Renal cortex interstitium (tissue), 15 donors: ENCODE data around the gene EPHA3. TPM values are rescaled to one million over a fixed set of nuclear protein-coding genes. Genes with fewer than 3 reads are reported as not detected.
A peak's percentile ranks its signal among the peaks of the same experiment; 100 is the strongest.

ENCODE experiments used
- DNase-seq, 11 donors: peaks; one replicate each; pipeline ENCODE4 v3.0.0-alpha.2; 2013; ENCODE audit warnings: low read depth in 9 of 11, low spot score in 4 of 11; ENCODE audit errors: extremely low read depth in 1 of 11
- long read RNA-seq, 16 experiments: transcript quantifications; one replicate each; lab custom pipeline, GENCODE V29; 2026
- polyA plus RNA-seq, 3 donors: library from polyadenylated mRNA; unstranded; fragments of 120-200 nt; gene quantifications; one replicate each; pipeline ENCODE4 v1.2.1, GENCODE V29; 2013; ENCODE audit not compliant: insufficient read length in 3 of 3

The EPHA3 gene
- polyA plus RNA-seq = 1 to 10 TPM; 3.2 to 5.1 (median 4.8) TPM
- long read RNA-seq, donor 1 = 0 reads
- long read RNA-seq, donor 2, partial matches to known transcripts = 0 of 1 reads
- long read RNA-seq, donor 2, other reads (novel, unspliced or antisense) = 0 of 1 reads
- long read RNA-seq, donor 3, full-length matches to known transcripts = 1 of 1 reads
- long read RNA-seq, donor 3, partial matches to known transcripts = 0 of 1 reads
- long read RNA-seq, donor 3, other reads (novel, unspliced or antisense) = 0 of 1 reads
- long read RNA-seq, donor 4 = 0 reads
- long read RNA-seq, donor 5 = 0 reads
- long read RNA-seq, donor 6, full-length matches to known transcripts = 1 of 1 reads
- long read RNA-seq, donor 6, partial matches to known transcripts = 0 of 1 reads
- long read RNA-seq, donor 6, other reads (novel, unspliced or antisense) = 0 of 1 reads
- long read RNA-seq, donor 7 = 0 reads
- long read RNA-seq, donor 8 = 0 reads
- long read RNA-seq, donor 9, full-length matches to known transcripts = 1 of 1 reads
- long read RNA-seq, donor 9, partial matches to known transcripts = 0 of 1 reads
- long read RNA-seq, donor 9, other reads (novel, unspliced or antisense) = 0 of 1 reads
- long read RNA-seq, donor 10 = 0 reads
- long read RNA-seq, donor 11 = 0 reads
- long read RNA-seq, donor 12 = 0 reads
- long read RNA-seq, donor 13, full-length matches to known transcripts = 1 of 1 reads
- long read RNA-seq, donor 13, partial matches to known transcripts = 0 of 1 reads
- long read RNA-seq, donor 13, other reads (novel, unspliced or antisense) = 0 of 1 reads
- long read RNA-seq, donor 14 = 0 reads
- long read RNA-seq, donor 15 = 0 reads
- long read RNA-seq, donor 16 = 0 reads

- DNase-seq = peak in 8 of 11 donors; percentile 59 to 74 (median 66)
These were observed at the start of gene EPHA3 for GRCh38 chr3:89107461-89108290. Gene EPHA3 (plus strand): TSS chr3:89107621. CDS start chr3:89107749, 128 bp downstream.

GRCh38 chr3:89058371-89058770 lies 49.0 kb upstream of the EPHA3 start:
- DNase-seq = no peak

- no peak for DNase-seq
These were observed 48.1 kb upstream of the EPHA3 start for GRCh38 chr3:89059211-89059925.

- no peak for DNase-seq
These were observed 46.2 kb upstream of the EPHA3 start for GRCh38 chr3:89061259-89061658.

GRCh38 chr3:89067736-89068135 lies 39.7 kb upstream of the EPHA3 start:
- no peak for DNase-seq

GRCh38 chr3:89072642-89073041 lies 34.8 kb upstream of the EPHA3 start:
- DNase-seq = no peak

GRCh38 chr3:89079944-89080343 lies 27.5 kb upstream of the EPHA3 start:
- DNase-seq = no peak

GRCh38 chr3:89087851-89088250 lies 19.6 kb upstream of the EPHA3 start:
- no peak for DNase-seq

- no peak for DNase-seq
These were observed 9.2 kb upstream of the EPHA3 start for GRCh38 chr3:89098173-89098572.

- DNase-seq = peak in 2 of 11 donors; percentile 23 to 28
These were observed 8.3 kb upstream of the EPHA3 start for GRCh38 chr3:89098964-89099585.

- no peak for DNase-seq
These were observed 6.2 kb upstream of the EPHA3 start for GRCh38 chr3:89101251-89101650.

- no peak for DNase-seq
These were observed 5.5 kb upstream of the EPHA3 start for GRCh38 chr3:89101921-89102320.

- DNase-seq = no peak
These were observed 2.9 kb upstream of the EPHA3 start for GRCh38 chr3:89104499-89104898.

- DNase-seq = no peak
These were observed 1.9 kb upstream of the EPHA3 start for GRCh38 chr3:89105503-89105902.

GRCh38 chr3:89108291-89108550 lies 800 bp downstream of the EPHA3 start:
- no peak for DNase-seq

- DNase-seq = no peak
These were observed 5.9 kb downstream of the EPHA3 start for GRCh38 chr3:89113344-89113743.

GRCh38 chr3:89113893-89114840 lies 6.7 kb downstream of the EPHA3 start:
- peak in 9 of 11 donors; percentile 43 to 73 (median 68) for DNase-seq
